SK-N-MC (cell line): ENCODE data around the gene C1S.

Source experiments
- DNase-seq: peaks from one replicate; pipeline ENCODE4 v3.0.0-alpha.2; 2011; ENCODE audit warnings: low read depth, low spot score
- H3K27ac ChIP-seq: fragments of 200-600 bp; sonication (generic); 2 replicates; pipeline ENCODE4 v1.5.1; 2016; ENCODE audit warnings: mixed run types
- H3K36me3 ChIP-seq: fragments of 200-600 bp; sonication (generic); 2 replicates; pipeline ENCODE4 v1.6.1; 2017; ENCODE audit warnings: antibody characterized with exemption, low read length, mixed read lengths; ENCODE audit not compliant: insufficient read depth
- H3K4me3 ChIP-seq: fragments of 200-600 bp; sonication (generic); 2 replicates; pipeline ENCODE4 v1.5.1; 2016
- H3K9ac ChIP-seq: fragments of 200-600 bp; sonication (generic); 2 replicates; pipeline ENCODE4 v1.8.0; 2017; ENCODE audit warnings: mixed run types, mixed read lengths; ENCODE audit not compliant: insufficient read length
- H3K9me3 ChIP-seq: fragments of 200-600 bp; sonication (generic); 2 replicates; pipeline ENCODE4 v1.6.1; 2017; ENCODE audit warnings: low read depth, mild to moderate bottlenecking, antibody characterized with exemption, low read length, moderate library complexity, mixed read lengths
- EZH2 ChIP-seq: fragments of 200-600 bp; sonication (generic); IDR thresholded peaks from one replicate; pipeline ENCODE4 v1.6.1; 2017; ENCODE audit warnings: antibody characterized with exemption
- FOXP2 ChIP-seq: optimal IDR thresholded peaks from 2 replicates; pipeline ENCODE3; 2011; ENCODE audit warnings: mild to moderate bottlenecking, moderate library complexity; ENCODE audit not compliant: insufficient read depth; ENCODE audit errors: extremely low read length, control extremely low read depth
- POLR2AphosphoS5 ChIP-seq: IDR thresholded peaks from 2 replicates; pipeline ENCODE4 v1.6.1; 2012; ENCODE audit warnings: mild to moderate bottlenecking, low read depth, low read length, borderline replicate concordance

C1S gene

GRCh38 chr12:7116916-7117315 lies 56.4 kb downstream of the C1S start:
- Histone ChIP-seq H3K9me3 (no peaks in the 10 kb centered on the region), H3K27ac (no peak overlapping the region), H3K9ac (no peak overlapping the region), H3K4me3 (no peak overlapping the region), H3K36me3 (no peaks in the 10 kb centered on the region)
- no peak for DNase-seq
- TF ChIP-seq POLR2AphosphoS5: no peak
- TF ChIP-seq FOXP2: no peak
- no peak for TF ChIP-seq EZH2

DNA sequence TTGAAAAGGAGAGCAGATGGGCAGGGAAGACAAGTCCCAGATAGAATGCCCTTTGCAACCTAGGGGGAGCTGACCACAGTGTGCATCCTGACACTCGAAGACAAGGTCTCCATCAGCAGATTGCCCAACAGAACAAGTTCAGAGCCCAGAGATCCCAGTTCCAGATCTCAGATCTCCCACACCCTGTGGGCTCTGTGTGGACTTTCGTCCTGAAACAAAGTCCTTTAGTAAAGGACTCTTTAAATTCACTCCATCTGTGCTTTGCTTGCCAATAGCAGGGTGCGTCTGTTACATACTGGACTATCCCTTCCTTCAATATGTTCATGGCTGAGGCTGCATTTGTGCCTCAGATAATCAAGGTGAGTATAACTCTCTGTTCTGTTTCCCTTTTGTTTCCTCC lies 57.2 kb downstream of the C1S start:
- no peak overlapping the region for H3K9ac ChIP-seq
- TF ChIP-seq POLR2AphosphoS5 (no peak), FOXP2 (no peak), EZH2 (no peak)
- no peaks in the 10 kb centered on the region for H3K9me3 ChIP-seq
- H3K36me3 ChIP-seq: no peaks in the 10 kb centered on the region
- H3K4me3 ChIP-seq: no peak overlapping the region
- no peak overlapping the region for H3K27ac ChIP-seq
- DNase-seq: no peak

- DNase-seq: no peak
- Histone ChIP-seq H3K9ac (no peak overlapping the region), H3K27ac (no peak overlapping the region), H3K9me3 (no peaks in the 10 kb centered on the region), H3K36me3 (no peaks in the 10 kb centered on the region), H3K4me3 (no peak overlapping the region)
- TF ChIP-seq POLR2AphosphoS5 (no peak), FOXP2 (no peak), EZH2 (no peak)
Measured at GRCh38 chr12:7118881-7119280, 58.4 kb downstream of the C1S start.

- Histone ChIP-seq H3K4me3 (no peak overlapping the region), H3K27ac (no peak overlapping the region), H3K9ac (no peak overlapping the region), H3K9me3 (no peaks in the 10 kb centered on the region), H3K36me3 (no peaks in the 10 kb centered on the region)
- TF ChIP-seq EZH2 (no peak), FOXP2 (no peak), POLR2AphosphoS5 (no peak)
- no peak for DNase-seq
Measured at GRCh38 chr12:7120166-7120565, 59.6 kb downstream of the C1S start.
